HG02763 (cell line): ENCODE measurements around the gene GTF3C1.

Experiments
- ATAC-seq: cut with Tn5 transposase; IDR thresholded peaks from one replicate; pipeline ENCODE4 v1.9.1; 2021; ENCODE audit warnings: mild to moderate bottlenecking, moderate library complexity; ENCODE audit not compliant: unreplicated experiment

Gene GTF3C1

GRCh38 chr16:27520982-27521673, 28.6 kb downstream of the GTF3C1 start:
- ATAC-seq = no peak

GRCh38 chr16:27518226-27518625, 31.5 kb downstream of the GTF3C1 start:
- no peak for ATAC-seq

- ATAC-seq = no peak
These were observed 32.0 kb downstream of the GTF3C1 start for GRCh38 chr16:27517664-27518063.

- ATAC-seq = no peak
These were observed 33.3 kb downstream of the GTF3C1 start for GRCh38 chr16:27516365-27516764.

GRCh38 chr16:27515874-27516353, 33.8 kb downstream of the GTF3C1 start:
- no peak for ATAC-seq

- no peak for ATAC-seq
These were observed 34.9 kb downstream of the GTF3C1 start for GRCh38 chr16:27514806-27515205.

- no peak for ATAC-seq
These were observed 37.9 kb downstream of the GTF3C1 start for GRCh38 chr16:27511657-27512448.

- ATAC-seq = no peak
These were observed 41.2 kb downstream of the GTF3C1 start for GRCh38 chr16:27508476-27508875.

- no peak for ATAC-seq
These were observed 42.9 kb downstream of the GTF3C1 start for GRCh38 chr16:27506771-27507170.

GRCh38 chr16:27505297-27506236, 44.1 kb downstream of the GTF3C1 start:
- no peak for ATAC-seq

GRCh38 chr16:27503662-27504061, 46.1 kb downstream of the GTF3C1 start:
- no peak for ATAC-seq

GRCh38 chr16:27500801-27501200, 48.9 kb downstream of the GTF3C1 start:
- no peak for ATAC-seq

GRCh38 chr16:27499659-27500055, 50.1 kb downstream of the GTF3C1 start:
- no peak for ATAC-seq

GRCh38 chr16:27498916-27499658, 50.6 kb downstream of the GTF3C1 start:
- no peak for ATAC-seq

GRCh38 chr16:27498031-27498825, 51.5 kb downstream of the GTF3C1 start:
- ATAC-seq = no peak

GRCh38 chr16:27495191-27495590, 54.5 kb downstream of the GTF3C1 start:
- no peak for ATAC-seq

- no peak for ATAC-seq
These were observed 57.1 kb downstream of the GTF3C1 start for GRCh38 chr16:27492588-27492979.

GRCh38 chr16:27491894-27492587, 57.7 kb downstream of the GTF3C1 start:
- no peak for ATAC-seq

GRCh38 chr16:27489906-27490305, 59.8 kb downstream of the GTF3C1 start:
- no peak for ATAC-seq
